ENCODE measurements around the gene TIGD1. TPM values are rescaled to one million over a fixed set of nuclear protein-coding genes. Genes with fewer than 3 reads are reported as not detected.

The TIGD1 gene
- total RNA-seq: 1.2 and 2.5 TPM in 2 replicates

DNA sequence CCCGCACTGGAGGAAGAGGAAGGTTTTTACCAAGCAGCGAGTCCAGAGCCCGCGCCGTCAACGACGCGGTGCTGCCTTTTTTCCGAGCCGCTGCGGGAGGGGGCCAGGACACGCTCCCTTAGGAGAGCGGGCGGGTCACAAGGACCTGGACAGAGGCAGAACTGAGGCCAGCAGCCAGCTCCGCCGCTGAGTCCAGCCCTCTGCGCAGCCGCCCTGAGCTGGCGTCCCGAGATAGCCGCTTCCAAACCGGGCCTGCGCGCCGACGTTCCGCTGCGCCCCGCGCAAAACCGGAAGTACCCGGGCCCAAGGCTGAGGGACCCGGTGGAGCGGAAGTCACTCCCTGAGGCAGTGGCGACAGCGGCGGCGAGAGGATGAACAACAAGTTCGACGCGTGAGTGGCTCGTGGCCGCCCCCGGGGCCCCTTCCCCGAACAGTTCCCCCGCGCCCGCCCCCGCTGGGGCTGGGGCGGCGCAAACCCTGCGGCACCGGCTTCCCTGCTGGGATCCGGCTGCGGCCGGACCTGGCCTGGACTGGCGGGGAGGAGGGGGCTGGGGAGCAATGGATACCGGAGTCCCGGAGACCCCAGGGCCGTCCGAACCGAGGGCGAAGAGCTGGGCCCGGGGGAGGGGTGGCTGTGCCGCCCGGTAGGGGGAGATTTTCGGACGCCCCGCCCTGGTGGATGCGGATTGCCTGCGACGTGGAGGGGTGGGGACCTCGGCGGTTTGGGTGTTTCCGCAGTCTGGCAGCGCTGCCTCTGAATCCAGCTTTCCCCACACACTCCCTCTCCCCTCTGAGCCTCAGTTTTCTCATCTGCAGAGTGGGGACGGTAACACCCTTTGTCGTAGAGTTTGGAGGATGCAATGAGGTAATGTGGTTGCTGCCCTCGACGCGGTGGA is at the start of gene TIGD1, which contains the start of gene EIF4E2:
Gene TIGD1, minus strand, starts transcription at position 204 of the 896 bp plus-strand sequence. CDS start 675 bp downstream, outside the sequence.
Gene EIF4E2, plus strand, starts transcription at position 336 of the 896 bp plus-strand sequence. Its CDS starts 36 bp downstream, at position 372.
- TF ChIP-seq, protein P1, sequence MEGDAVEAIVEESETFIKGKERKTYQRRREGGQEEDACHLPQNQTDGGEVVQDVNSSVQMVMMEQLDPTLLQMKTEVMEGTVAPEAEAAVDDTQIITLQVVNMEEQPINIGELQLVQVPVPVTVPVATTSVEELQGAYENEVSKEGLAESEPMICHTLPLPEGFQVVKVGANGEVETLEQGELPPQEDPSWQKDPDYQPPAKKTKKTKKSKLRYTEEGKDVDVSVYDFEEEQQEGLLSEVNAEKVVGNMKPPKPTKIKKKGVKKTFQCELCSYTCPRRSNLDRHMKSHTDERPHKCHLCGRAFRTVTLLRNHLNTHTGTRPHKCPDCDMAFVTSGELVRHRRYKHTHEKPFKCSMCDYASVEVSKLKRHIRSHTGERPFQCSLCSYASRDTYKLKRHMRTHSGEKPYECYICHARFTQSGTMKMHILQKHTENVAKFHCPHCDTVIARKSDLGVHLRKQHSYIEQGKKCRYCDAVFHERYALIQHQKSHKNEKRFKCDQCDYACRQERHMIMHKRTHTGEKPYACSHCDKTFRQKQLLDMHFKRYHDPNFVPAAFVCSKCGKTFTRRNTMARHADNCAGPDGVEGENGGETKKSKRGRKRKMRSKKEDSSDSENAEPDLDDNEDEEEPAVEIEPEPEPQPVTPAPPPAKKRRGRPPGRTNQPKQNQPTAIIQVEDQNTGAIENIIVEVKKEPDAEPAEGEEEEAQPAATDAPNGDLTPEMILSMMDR (conservative IDR thresholded peaks at IDR 0.05; ENCODE audit: low read depth, low read length): peak; percentile 27
- DNase-seq (ENCODE audit: low read depth): peak; percentile 40
- peak within 1 kb of the TSS; percentile 92 for H3K4me3 ChIP-seq (ENCODE audit: low read depth, low read length)

DNA sequence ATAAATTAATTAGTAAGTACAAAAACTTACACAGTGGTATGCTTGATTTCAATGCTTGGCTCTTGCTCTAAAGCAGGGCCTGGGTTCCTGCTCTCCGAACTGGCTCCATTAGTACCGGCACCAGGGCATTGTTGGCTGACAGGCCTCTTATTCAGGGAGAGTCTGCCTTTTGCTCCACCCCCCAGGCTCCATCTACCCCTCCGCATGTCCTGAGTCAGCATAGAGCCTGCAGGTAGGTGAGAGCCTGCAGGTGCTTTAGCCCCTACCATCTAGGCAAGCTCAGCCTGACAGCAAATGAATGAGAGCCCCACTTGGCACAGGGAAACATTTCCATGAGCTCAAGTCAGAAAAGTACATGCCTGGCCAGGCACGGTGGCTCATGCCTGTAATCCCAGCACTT is 47.9 kb upstream of the TIGD1 start:
- TF ChIP-seq, protein P1 (conservative IDR thresholded peaks at IDR 0.05; ENCODE audit: low read depth, low read length): no peak
- DNase-seq (ENCODE audit: low read depth): no peak
- no peak overlapping the region for H3K4me3 ChIP-seq (ENCODE audit: low read depth, low read length)

DNA sequence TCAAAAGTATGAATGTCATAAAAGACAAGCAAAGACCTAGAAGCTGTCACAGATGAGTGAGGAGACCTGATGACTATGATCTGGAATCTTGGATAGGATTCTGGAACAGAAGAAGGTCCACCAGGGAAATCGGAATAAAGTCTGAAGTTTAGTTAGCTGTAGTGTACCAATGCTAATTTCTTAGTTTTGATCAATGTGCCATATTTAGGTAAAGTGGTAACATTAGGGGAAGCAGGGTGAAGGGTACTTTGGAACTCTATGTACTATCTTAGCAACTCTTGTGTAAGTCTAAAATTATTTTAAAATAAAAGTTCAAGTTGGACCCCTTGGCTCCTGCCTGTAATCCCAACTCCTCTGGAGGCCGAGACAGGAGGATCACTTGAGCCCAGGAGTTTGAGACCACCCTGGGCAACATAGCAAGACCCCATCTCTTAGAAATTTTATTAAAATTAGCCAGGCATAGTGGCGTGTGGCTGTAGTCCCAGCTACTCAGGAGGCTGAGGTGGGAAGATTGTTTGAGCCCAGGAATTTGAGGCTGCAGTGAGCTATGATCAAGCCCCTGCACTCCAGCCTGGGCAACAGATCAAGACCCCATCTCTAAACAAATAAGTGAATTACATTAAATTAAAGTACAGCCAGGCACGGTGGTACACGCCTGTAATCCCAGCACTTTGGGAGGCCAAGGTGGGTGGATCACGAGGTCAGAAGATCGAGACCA is 47.2 kb upstream of the TIGD1 start:
- no peak overlapping the region for H3K4me3 ChIP-seq (ENCODE audit: low read depth, low read length)
- TF ChIP-seq, protein P1 (conservative IDR thresholded peaks at IDR 0.05; ENCODE audit: low read depth, low read length): no peak
- DNase-seq (ENCODE audit: low read depth): no peak

DNA sequence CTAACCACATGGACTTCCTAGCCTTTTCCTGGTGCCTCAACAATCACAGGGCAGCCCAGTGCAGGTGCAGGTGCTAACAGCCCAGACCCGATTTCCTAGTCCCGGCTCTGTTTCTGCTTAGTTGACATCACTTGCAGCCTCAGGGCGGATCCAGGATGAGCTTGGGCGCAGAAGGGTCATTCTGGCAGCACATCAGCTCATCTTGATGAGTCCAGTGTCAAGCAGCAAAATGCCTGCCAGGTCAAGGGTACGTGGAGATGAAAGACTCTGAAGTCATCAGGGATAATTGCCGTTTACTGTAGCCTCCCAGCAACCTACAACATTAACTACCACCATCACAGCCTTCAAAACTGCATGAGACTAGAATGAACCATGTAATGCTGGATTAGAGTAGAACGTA is 43.6 kb upstream of the TIGD1 start:
- H3K4me3 ChIP-seq (ENCODE audit: low read depth, low read length): no peak overlapping the region
- TF ChIP-seq, protein P1 (conservative IDR thresholded peaks at IDR 0.05; ENCODE audit: low read depth, low read length): no peak
- DNase-seq (ENCODE audit: low read depth): no peak

DNA sequence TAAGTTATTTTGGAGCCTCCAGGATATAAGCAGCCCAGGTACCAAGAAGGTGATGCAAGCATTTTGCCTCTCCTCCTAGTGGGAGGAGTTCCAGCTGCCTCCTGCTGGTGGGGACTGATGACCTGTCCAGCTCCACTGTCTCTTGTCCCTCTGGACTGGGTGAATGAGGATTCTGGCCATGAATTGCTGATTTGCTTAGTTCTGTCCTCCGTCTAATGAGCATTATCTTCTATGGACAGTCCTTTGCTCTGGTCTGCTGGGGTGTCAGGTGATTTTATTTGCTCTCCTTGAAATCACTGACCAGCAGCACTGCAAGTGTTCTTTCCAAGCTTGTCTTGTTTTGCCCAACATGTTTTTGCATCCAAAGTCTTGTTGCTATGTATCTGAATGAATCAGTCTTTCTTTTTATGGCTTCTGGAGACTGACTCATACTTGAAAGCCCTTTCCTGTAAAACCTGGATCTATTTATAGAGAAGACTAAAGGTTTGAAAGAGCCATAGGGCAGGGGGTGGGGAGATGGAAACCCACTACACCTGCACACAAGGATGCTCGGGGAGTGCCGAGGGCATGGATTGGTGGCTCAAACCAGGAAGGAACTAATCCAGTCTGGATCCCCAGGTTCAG is 42.5 kb upstream of the TIGD1 start:
- peak; percentile 95 for DNase-seq (ENCODE audit: low read depth)
- TF ChIP-seq, protein P1 (conservative IDR thresholded peaks at IDR 0.05; ENCODE audit: low read depth, low read length): peak; percentile 43
- H3K4me3 ChIP-seq (ENCODE audit: low read depth, low read length): no peak overlapping the region

DNA sequence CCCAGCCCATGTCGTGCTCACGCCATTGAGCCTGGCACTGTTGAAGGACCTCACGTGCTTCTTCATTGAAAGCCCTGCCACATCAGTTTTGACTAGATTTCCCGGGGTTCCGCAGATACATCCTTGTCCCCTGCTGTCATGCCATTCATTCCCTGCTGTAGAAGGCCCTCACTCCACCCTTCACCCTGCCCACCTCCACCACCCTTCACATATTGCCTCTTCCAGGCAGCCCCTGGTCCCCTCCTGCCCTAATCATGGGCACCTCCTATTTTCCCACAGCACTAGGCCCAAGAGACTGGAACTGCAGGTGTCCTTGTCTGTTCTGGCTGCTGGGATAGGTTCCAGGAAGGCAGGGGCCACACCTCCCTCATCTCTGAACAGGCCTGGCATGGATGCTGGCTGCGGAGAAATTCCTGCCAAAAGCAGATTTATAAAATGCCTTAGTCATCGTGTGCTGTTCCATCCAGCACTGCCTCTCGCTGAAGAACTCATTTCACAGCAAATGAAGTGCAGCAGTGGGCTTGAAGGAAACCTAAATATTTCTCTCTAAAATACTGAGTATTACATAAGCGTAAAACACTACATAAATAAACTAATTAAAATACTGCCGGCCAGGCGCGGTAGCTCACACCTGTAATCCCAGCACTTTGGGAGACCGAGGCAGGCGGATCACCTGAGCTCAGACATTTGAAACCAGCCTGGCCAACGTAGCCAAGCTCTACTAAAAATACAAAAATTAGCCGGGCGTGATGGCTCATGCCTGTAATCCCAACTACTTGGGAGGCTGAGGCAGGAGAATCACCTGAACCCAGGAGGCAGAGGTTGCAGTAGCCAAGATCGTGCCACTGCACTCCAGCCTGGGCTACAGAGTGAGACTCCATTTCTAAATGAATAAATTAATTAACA is 38.6 kb upstream of the TIGD1 start:
- TF ChIP-seq, protein P1 (conservative IDR thresholded peaks at IDR 0.05; ENCODE audit: low read depth, low read length): no peak
- H3K4me3 ChIP-seq (ENCODE audit: low read depth, low read length): no peak overlapping the region
- DNase-seq (ENCODE audit: low read depth): no peak
